NB4 (cell line): ENCODE measurements around the gene ASB2.

Source experiments
- POLR2A ChIP-seq: IDR thresholded peaks from 2 replicates; pipeline ENCODE4 v1.6.1; 2011; ENCODE audit warnings: mild to moderate bottlenecking; ENCODE audit not compliant: insufficient read length; ENCODE audit errors: extremely low read depth
- TF ChIP-seq, protein P1 (sequence below): IDR thresholded peaks from one replicate; pipeline ENCODE4 v1.5.1; 2012; ENCODE audit warnings: low read depth, low read length
- TF ChIP-seq, protein P2 (sequence below): IDR thresholded peaks from 2 replicates; pipeline ENCODE4 v1.6.1; 2011; ENCODE audit warnings: low read depth, low read length

- TF ChIP-seq, protein P1, sequence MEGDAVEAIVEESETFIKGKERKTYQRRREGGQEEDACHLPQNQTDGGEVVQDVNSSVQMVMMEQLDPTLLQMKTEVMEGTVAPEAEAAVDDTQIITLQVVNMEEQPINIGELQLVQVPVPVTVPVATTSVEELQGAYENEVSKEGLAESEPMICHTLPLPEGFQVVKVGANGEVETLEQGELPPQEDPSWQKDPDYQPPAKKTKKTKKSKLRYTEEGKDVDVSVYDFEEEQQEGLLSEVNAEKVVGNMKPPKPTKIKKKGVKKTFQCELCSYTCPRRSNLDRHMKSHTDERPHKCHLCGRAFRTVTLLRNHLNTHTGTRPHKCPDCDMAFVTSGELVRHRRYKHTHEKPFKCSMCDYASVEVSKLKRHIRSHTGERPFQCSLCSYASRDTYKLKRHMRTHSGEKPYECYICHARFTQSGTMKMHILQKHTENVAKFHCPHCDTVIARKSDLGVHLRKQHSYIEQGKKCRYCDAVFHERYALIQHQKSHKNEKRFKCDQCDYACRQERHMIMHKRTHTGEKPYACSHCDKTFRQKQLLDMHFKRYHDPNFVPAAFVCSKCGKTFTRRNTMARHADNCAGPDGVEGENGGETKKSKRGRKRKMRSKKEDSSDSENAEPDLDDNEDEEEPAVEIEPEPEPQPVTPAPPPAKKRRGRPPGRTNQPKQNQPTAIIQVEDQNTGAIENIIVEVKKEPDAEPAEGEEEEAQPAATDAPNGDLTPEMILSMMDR = no peak
- TF ChIP-seq, protein P2, sequence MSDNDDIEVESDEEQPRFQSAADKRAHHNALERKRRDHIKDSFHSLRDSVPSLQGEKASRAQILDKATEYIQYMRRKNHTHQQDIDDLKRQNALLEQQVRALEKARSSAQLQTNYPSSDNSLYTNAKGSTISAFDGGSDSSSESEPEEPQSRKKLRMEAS = no peak
- TF ChIP-seq POLR2A = no peak
Observed at GRCh38 chr14:94020267-94020666, 43.9 kb upstream of the ASB2 start.
